Stomach (tissue), 4 donors: ENCODE data around the gene NRL.

ENCODE experiments used
- EP300 ChIP-seq: sonication (generic); formaldehyde crosslinking; IDR thresholded peaks from one replicate; pipeline ENCODE4 v1.6.1; 2017; ENCODE audit warnings: antibody characterized with exemption
- POLR2A ChIP-seq, 4 donors: fragments of 450-650 bp; IDR thresholded peaks; one replicate each; pipeline ENCODE4 v1.6.1; 2016; ENCODE audit warnings: antibody characterized with exemption in 4 of 4, control low read depth in 2 of 4, mild to moderate bottlenecking in 1 of 4, moderate library complexity in 1 of 4
- POLR2AphosphoS5 ChIP-seq, 3 donors: sonication (generic); formaldehyde crosslinking; IDR thresholded peaks; one replicate each; pipeline ENCODE4 v1.6.1; 2016; ENCODE audit warnings: antibody characterized with exemption in 3 of 3
- TF ChIP-seq, protein P1 (sequence below), 7 experiments: fragments of 450-650 bp in 4 of 7; fragments of 200-600 bp in 3 of 7; sonication (generic) in 3 of 7; IDR thresholded peaks; one replicate each; pipeline ENCODE4 v1.5.1; 2016 to 2019; ENCODE audit warnings: antibody characterized with exemption in 7 of 7, control low read depth in 2 of 7, mild to moderate bottlenecking in 1 of 7

DNA sequence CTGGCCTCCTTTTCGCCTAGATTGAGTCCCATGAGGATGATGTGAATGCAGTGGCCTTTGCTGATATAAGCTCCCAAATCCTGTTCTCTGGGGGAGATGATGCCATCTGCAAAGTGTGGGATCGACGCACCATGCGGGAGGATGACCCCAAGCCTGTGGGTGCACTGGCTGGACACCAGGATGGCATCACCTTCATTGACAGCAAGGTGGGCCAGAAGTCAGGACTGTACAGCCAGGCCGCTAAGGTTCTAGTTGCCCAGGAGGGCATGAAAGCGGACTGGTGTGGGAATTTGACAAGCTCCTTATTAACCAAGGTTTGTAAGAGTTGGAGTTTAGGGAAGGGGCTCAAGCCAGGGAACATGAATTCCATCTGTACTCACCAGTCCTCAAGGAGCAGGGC lies 4.9 kb upstream of the NRL start:
- no peak for TF ChIP-seq POLR2A (IDR thresholded peaks at IDR 0.05)
- TF ChIP-seq, protein P1, sequence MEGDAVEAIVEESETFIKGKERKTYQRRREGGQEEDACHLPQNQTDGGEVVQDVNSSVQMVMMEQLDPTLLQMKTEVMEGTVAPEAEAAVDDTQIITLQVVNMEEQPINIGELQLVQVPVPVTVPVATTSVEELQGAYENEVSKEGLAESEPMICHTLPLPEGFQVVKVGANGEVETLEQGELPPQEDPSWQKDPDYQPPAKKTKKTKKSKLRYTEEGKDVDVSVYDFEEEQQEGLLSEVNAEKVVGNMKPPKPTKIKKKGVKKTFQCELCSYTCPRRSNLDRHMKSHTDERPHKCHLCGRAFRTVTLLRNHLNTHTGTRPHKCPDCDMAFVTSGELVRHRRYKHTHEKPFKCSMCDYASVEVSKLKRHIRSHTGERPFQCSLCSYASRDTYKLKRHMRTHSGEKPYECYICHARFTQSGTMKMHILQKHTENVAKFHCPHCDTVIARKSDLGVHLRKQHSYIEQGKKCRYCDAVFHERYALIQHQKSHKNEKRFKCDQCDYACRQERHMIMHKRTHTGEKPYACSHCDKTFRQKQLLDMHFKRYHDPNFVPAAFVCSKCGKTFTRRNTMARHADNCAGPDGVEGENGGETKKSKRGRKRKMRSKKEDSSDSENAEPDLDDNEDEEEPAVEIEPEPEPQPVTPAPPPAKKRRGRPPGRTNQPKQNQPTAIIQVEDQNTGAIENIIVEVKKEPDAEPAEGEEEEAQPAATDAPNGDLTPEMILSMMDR (IDR thresholded peaks at IDR 0.05): no peak
- no peak for TF ChIP-seq EP300
- no peak for TF ChIP-seq POLR2AphosphoS5 (IDR thresholded peaks at IDR 0.05)
